Activated CD4-positive, alpha-beta T cell treated with anti-CD3 and anti-CD28 coated beads for 24 hours (primary cell): ENCODE results near the gene FSD1L.

Source experiments
- DNase-seq, 2 donors: peaks; one replicate each; pipeline ENCODE4 v3.0.0-alpha.2; 2020; ENCODE audit warnings: low read depth in 2 of 2

FSD1L gene

DNA sequence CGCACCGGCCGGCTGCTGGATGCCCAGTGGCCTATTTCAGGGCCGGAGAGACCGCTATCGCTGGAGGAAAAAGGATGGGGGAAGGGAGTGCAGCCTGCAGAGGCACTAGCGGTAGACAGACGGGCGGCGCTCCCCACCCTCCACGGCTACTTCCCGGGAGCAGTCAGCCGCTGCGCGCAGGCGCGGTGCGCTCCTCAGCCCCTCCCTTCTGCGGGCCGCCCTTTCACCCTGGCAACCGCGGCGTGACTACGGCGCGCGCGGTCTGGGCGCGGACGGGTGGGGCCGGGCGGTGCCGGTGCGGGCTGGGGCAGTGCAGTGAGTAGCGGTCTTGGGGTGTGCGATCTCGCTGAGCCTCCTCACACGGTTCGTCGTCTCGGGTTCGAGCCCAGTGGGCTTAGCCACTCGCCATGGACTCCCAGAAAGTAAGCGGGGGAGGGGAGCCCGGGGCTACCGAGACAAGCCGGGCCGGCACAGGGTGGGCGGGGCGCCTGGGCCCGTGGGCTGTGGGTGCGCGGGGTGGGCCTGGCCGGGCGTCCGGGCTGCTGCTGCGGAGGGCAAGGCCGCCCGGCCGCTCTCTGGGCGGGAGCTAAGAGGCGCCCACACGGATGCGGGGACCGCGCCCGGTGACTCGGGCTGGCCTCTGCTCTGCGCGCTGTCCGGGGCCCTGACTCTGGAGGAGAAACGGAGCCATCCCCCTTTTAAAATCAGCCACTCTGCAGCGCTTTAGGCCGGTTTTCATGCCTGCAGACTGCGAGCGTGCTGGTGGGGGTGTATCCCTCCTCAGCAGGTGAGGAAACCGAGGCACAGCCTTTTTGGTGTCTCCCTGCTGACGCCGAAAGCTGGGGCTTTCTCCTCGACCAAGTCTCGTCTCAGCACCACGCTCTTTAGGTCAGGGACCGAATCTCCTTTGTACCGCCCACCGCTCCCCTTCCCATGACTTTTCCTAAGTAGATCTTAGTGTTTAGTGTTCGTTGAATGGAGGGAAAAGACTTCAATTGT lies at the start of gene FSD1L:
TSS of gene FSD1L (plus strand) at position 221 of the 999 bp plus-strand sequence. CDS start at position 408, 187 bp downstream.
- peak; percentile 68 to 80 for DNase-seq

DNA sequence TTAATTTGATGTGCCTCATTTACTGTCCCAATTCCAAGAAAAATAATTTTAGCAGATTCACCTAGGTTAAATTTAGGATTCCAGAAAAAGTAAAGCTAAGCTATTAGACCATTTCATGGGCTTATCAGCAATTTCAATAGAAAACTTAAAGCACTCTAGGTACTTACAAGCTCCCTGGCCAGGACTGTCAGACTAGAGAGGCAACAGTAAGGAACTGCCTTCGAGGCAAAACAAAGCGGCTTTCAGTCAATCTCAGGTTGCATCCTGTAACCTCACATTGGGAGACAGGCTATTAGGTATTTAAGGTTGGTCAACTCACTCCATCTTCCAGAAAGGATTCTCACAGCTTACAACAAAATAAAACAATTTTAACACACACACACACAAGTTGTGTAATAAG lies 48.7 kb upstream of the FSD1L start:
- DNase-seq: no peak

DNA sequence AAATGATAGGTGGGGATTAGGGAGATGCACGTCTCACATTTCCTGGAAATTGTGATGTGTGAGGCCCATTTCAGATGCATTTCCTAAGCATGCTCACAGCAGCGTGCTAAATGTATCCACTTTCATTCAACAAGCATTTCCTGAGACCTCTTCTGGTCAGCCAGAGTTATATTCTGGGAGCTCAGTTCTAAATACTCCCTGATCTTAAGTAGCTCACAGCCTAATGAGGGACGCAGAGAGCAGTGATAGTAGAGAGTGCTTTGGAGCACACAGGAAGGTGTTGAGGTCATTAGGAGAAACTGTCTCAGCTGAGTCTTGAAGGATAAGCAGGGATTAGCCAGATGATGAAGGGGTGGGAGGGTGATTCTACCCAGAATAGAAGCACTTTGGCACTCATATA lies 46.2 kb upstream of the FSD1L start:
- DNase-seq: no peak

- no peak for DNase-seq
Observed at GRCh38 chr9:105403552-105404248, 44.1 kb upstream of the FSD1L start.

DNA sequence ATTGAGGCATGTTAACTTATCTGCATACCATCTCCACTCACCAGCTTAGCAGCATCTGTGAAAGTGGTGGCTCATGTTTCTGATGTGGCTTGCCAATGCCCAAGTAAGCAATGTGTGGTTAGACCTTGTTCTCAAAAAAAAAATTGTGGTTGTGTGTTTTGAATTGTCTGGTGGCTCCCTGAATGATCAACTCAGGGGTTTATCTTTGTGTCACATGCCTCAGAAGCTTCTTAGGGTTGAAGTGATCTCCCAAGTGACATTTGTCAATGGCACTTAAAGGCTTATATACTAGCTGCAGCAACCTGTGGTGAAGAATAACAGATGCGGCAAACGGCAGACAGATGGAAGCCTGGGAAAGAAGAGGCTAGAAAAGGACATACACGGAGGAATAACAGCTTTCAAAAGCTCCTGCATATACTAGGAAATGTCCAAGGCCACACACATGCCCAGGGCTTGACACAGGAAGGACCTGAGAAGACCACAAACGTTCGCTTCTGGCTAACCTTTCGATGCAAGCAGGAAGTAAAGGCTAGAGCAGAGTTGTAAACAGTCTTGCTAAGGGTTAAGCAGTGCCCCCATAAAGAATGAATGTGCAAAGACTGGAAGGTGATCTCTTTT lies 42.2 kb upstream of the FSD1L start:
- DNase-seq: peak; percentile 15 to 33

DNA sequence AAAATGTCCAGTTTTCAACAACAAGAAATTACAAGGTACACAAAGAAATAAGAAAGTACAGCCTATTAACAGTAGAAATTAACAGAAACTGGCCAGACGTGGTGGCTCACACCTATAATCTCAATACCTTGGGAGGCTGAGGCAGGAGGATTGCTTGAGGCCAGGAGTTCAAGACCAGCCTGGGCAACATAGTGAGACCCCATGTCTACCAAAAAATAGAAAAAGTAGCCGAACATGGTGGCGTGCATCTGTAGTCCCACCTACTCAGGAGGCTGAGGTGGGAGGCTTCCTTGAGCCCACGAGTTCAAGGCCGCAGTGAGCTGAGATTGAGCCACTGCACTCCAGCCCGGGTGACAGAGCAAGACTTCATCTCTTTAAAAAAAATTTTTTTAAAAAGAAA lies 41.5 kb upstream of the FSD1L start:
- no peak for DNase-seq

DNA sequence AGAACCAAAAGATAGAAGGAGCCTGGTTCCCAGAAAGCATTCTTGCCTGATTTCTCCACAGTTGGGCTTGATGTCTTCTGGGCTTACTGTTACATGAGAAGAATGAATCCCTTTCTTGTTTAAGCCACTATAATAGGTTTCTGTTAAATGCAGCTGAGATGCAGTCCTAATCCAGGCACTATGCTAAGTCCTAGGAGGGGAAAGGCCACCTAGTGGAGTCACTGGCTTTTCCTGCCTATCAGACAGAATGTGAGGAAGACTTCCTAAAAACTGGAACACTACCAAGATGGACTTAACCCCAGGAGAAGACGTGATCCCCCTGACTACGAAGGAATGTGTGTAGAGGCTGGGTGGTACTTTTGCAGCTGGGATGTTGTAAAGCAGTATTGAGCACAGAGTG lies 34.3 kb upstream of the FSD1L start:
- no peak for DNase-seq

DNA sequence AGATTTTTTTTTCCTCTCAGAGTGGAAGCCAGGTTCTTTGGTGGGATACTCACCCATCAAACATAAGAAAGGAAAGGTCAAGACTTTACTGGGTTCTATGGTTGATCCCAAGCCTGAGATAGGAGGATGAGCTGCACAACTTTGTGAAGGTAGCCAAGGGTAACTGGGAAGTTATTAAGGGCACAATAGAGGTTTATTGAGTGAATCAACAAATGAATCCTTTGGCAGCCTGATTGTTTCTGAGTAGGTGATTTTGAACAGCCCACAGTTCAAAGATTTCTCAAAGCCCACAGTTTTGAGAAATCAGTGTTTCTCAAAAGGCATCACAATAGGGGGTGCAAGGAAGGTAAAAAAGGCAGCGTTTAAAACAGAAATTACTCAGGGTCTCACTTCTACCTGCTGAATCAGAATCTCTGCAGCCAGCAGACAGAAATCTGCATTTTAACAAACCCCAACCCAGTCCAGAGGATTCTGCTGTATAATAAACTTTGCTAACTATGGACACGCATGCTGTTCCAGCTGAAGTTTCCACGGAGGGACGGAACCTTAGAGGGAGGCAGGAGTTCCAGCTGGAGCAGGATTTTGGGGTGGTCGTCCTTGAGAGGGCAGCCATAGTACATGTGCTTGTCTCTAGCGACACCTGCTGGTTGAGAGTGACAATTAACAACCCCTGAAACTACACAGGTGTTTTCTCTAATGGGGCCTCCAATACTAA lies 32.7 kb upstream of the FSD1L start:
- peak; percentile 39 for DNase-seq

DNA sequence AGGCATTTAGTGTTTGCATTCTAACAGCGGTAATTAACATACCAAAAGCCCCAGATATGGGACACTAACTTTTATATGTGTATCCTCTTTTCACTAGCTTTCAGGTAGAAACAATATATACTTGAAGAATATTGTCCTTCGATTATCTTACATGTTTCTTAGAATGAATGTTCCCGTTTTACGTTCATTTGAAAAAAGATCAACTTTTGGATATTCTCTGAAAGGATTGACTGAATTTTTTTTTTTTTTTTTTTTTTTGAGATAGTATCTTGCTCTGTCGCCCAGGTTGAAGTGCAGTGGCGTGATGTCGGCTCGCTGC lies 32.2 kb upstream of the FSD1L start:
- no peak for DNase-seq

DNA sequence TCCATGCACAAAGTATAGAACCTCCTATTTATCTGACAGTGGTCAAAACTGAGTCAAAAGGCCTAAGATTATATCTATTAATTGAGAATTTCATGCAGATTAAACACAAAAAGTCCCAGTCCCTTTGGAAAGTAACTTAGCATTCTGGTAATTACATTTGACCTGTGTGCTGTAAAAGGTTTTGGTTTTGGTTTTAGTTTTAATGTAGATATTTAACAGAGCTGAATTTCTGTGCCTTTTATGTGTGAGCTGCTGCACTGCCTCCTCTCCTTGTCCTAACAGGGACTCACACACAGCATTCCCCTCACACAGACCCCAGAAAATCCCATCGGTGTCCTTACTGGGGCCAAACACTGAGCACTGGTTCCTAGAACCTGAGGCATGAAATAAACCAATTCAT lies 31.0 kb upstream of the FSD1L start:
- no peak for DNase-seq

DNA sequence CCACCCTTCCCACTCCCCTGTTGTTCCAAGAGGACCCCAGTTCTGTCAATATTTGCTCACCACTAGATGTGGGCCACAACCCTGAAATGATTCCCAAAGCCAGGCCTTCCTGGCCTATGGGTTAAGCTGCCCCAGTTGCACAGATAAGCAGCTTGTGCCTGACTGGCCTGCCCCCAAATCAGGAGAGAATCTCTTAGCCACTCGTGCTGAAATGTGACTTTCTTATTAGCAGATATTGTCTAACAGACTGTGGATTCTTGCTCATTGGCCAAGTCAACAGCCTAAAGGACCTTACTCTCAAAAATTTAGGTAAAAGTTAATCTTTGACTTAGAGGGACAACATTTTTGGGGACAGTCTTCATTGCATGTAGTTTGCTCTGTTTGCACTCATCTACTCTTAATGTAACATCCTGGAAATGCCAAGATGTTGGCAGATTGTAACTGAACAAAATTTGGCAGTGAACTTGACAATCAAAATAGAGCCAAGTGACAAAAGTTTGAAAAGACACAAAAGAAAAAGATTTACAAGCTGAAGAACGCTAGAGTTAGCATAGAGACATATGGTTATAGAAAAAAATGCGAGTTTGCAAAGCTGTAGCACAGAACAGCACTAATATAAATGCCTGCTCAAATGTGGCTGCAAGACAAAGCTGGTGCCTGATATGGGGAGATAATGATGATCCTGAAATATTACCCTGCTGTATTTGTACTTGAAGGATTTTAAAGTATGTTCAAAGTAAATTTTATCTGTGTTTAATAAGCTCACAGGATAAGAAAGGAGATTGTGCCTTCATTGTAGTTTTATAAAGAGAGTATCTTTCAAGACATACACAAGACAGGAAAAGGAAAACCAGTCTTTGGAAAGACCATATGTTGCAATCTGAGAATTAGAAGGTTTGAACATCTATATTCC lies 29.0 kb upstream of the FSD1L start:
- DNase-seq: no peak

GRCh38 chr9:105419816-105420597 lies 27.8 kb upstream of the FSD1L start:
- no peak for DNase-seq

- no peak for DNase-seq
Observed at GRCh38 chr9:105421154-105421553, 26.7 kb upstream of the FSD1L start.

GRCh38 chr9:105421864-105422263 lies 26.0 kb upstream of the FSD1L start:
- DNase-seq: no peak

- DNase-seq: no peak
Observed at GRCh38 chr9:105425816-105426433, 21.9 kb upstream of the FSD1L start.

GRCh38 chr9:105426657-105427056 lies 21.2 kb upstream of the FSD1L start:
- DNase-seq: no peak

- DNase-seq: no peak
Observed at GRCh38 chr9:105431424-105432246, 16.2 kb upstream of the FSD1L start.

GRCh38 chr9:105432247-105432842 lies 15.5 kb upstream of the FSD1L start:
- no peak for DNase-seq
